HCT116 (cell line): Measurements from ENCODE around the gene KRT81. TPM values are rescaled to one million over a fixed set of nuclear protein-coding genes. Genes with fewer than 3 reads are reported as not detected.

Experiments
- ATAC-seq: fragments of 200-7000 bp; cut with Tn5 transposase; 2 replicates; pipeline ENCODE4 v1.9.1; 2020; ENCODE audit warnings: mild to moderate bottlenecking, moderate library complexity
- Bru-seq: library from RNA; stranded (reverse); fragments of 400-500 nt; gene quantifications from one replicate; lab custom pipeline; 2021; lab: Mats Ljungman, UMichigan
- BruChase-seq, 2 experiments: library from RNA; stranded (reverse); fragments of 400-500 nt; gene quantifications; one replicate each; lab custom pipeline; 2021; lab: Mats Ljungman, UMichigan
- BruUV-seq: library from RNA; stranded (reverse); fragments of 400-500 nt; replicated peaks from 2 replicates; lab custom pipeline; 2021; lab: Mats Ljungman, UMichigan
- CTCF ChIA-PET: fragments of 300-600 bp; sonication (Branson Sonifier 250); formaldehyde crosslinking; loops from one replicate; lab custom pipeline; 2021; ENCODE audit warnings: antibody characterized with exemption; lab: Charles Lee
- POLR2A ChIA-PET: fragments of 300-600, 350-600 bp; sonication (Branson Sonifier 250); formaldehyde crosslinking; loops from one replicate; lab custom pipeline; 2021; ENCODE audit warnings: antibody characterized with exemption; lab: Charles Lee
- RAD21 ChIA-PET, 2 experiments: fragments of 300-600 bp; sonication (Branson Sonifier 250); formaldehyde crosslinking; loops; one replicate each; lab custom pipeline; 2023; ENCODE audit warnings: low total read pairs in 2 of 2; ENCODE audit not compliant: uncharacterized antibody in 2 of 2, unreplicated experiment in 2 of 2, low non-redundant PET in 1 of 2; lab: Charles Lee
- DNase-seq: peaks from one replicate; pipeline ENCODE4 v3.0.0-alpha.2; 2010; ENCODE audit warnings: low read depth, low spot score
- H2AFZ ChIP-seq: fragments of 200-600 bp; shearing (Covaris generic), sonication (generic); 2 replicates; pipeline ENCODE4 v1.6.1; 2017; ENCODE audit warnings: low read depth, mixed run types, mixed read lengths, antibody characterized with exemption, low read length; ENCODE audit not compliant: poor library complexity, severe bottlenecking
- H3K27ac ChIP-seq: 2 replicates; pipeline ENCODE4 v1.5.1; 2012; ENCODE audit warnings: low read depth, low read length
- H3K27me3 ChIP-seq: fragments of 200-600 bp; sonication (generic); 2 replicates; pipeline ENCODE4 v1.6.1; 2016; ENCODE audit warnings: mixed run types, low read length, mixed read lengths; ENCODE audit not compliant: insufficient read depth
- H3K36me3 ChIP-seq, 2 experiments: fragments of 200-500 bp in 1 of 2; fragments of 200-600 bp in 1 of 2; sonication (Bioruptor generic) in 1 of 2; sonication (generic) in 1 of 2; 2 replicates each; pipeline versions ENCODE4 v1.5.1 to v1.6.1; 2014 to 2016; ENCODE audit warnings: low read length in 2 of 2, inconsistent platforms in 1 of 2, mixed read lengths in 1 of 2, mixed run types in 1 of 2; ENCODE audit not compliant: insufficient read depth in 2 of 2, control insufficient read depth in 1 of 2
- H3K4me1 ChIP-seq, 2 experiments: fragments of 200-600 bp in 1 of 2; sonication (generic) in 1 of 2; 2 replicates each; pipeline versions ENCODE4 v1.5.1 to v1.6.1; 2012 to 2017; ENCODE audit warnings: low read length in 2 of 2, inconsistent platforms in 1 of 2, mild to moderate bottlenecking in 1 of 2, mixed read lengths in 1 of 2, mixed run types in 1 of 2, moderate library complexity in 1 of 2; ENCODE audit not compliant: insufficient read depth in 2 of 2, control insufficient read depth in 1 of 2
- H3K4me2 ChIP-seq: fragments of 200-600 bp; sonication (generic); 2 replicates; pipeline ENCODE4 v1.6.1; 2017; ENCODE audit warnings: mixed run types, low read length, mixed read lengths
- H3K4me3 ChIP-seq, 2 experiments: fragments of 200-600 bp in 1 of 2; sonication (generic) in 1 of 2; replicated peaks in 1 of 2; 2 replicates each; pipeline ENCODE4 v1.5.1; 2011 to 2016; ENCODE audit warnings: low read length in 2 of 2, control low read depth in 1 of 2, low read depth in 1 of 2, mild to moderate bottlenecking in 1 of 2, mixed read lengths in 1 of 2, mixed run types in 1 of 2
- H3K79me2 ChIP-seq: fragments of 200-600 bp; sonication (generic); 2 replicates; pipeline ENCODE4 v1.6.1; 2017; ENCODE audit warnings: mild to moderate bottlenecking, mixed run types, low read length, moderate library complexity, mixed read lengths; ENCODE audit not compliant: insufficient read depth
- H3K9ac ChIP-seq: fragments of 200-600 bp; sonication (generic); 2 replicates; pipeline ENCODE4 v1.6.1; 2016; ENCODE audit warnings: low read length, mixed read lengths
- H3K9me2 ChIP-seq: fragments of 200-600 bp; sonication (generic), shearing (Covaris generic); 2 replicates; pipeline ENCODE4 v1.6.1; 2017; ENCODE audit warnings: mixed run types, mild to moderate bottlenecking, moderate library complexity; ENCODE audit not compliant: insufficient read depth
- H3K9me3 ChIP-seq, 2 experiments: fragments of 200-500 bp in 1 of 2; fragments of 200-600 bp in 1 of 2; sonication (Bioruptor generic) in 1 of 2; sonication (generic) in 1 of 2; 2 replicates each; pipeline ENCODE4 v1.6.1; 2014 to 2017; ENCODE audit warnings: low read length in 2 of 2, mixed read lengths in 2 of 2, inconsistent platforms in 1 of 2, low read depth in 1 of 2, mild to moderate bottlenecking in 1 of 2, mixed run types in 1 of 2, moderate library complexity in 1 of 2; ENCODE audit not compliant: control insufficient read depth in 1 of 2, insufficient read depth in 1 of 2
- H4K20me1 ChIP-seq: fragments of 200-600 bp; sonication (generic), shearing (Covaris generic); 2 replicates; pipeline ENCODE4 v1.6.1; 2017; ENCODE audit warnings: mixed run types, mild to moderate bottlenecking, moderate library complexity; ENCODE audit not compliant: insufficient read depth
- SP1 ChIP-seq: IDR thresholded peaks from 2 replicates; pipeline ENCODE4 v1.6.1; 2012; ENCODE audit warnings: low read depth
- ZBTB33 ChIP-seq: IDR thresholded peaks from 2 replicates; pipeline ENCODE4 v1.6.1; 2011; ENCODE audit warnings: mild to moderate bottlenecking, low read length, moderate library complexity; ENCODE audit not compliant: insufficient replicate concordance; ENCODE audit errors: extremely low read depth
- intact Hi-C: fragments of 100-400 bp; cut with micrococcal nuclease; formaldehyde crosslinking; loops from 2 replicates; pipeline ENCODE4 v1.10.0; 2022
- long read RNA-seq: library from polyadenylated mRNA; unstranded; transcript quantifications from one replicate; pipeline ENCODE4 v2.0.0, GENCODE V29; 2021; ENCODE audit not compliant: unreplicated experiment
- polyA plus RNA-seq: library from polyadenylated mRNA; unstranded; fragments of >200 nt; gene quantifications from 2 replicates; pipeline ENCODE4 v1.2.1, GENCODE V29; 2012; ENCODE audit warnings: missing spikeins
- total RNA-seq: library from RNA; stranded (reverse); gene quantifications from one replicate; pipeline ENCODE4 v1.2.1, GENCODE V29; 2021; ENCODE audit not compliant: unreplicated experiment

KRT81 gene
- total RNA-seq (0.84 TPM), Bru-seq, nascent RNA (percentile 30 among the genes with signal in this experiment), BruChase-seq, experiment 1, labeled RNA remaining after a 6-hour chase (percentile 46 among the genes with signal in this experiment), BruChase-seq, experiment 2, labeled RNA remaining after a 2-hour chase (percentile 34 among the genes with signal in this experiment)
- polyA plus RNA-seq, result 1.1 and 2.3 TPM in 2 replicates
- long read RNA-seq, partial matches to known transcripts, result 1 of 1 reads
- long read RNA-seq, other reads (novel, unspliced or antisense), result 0 of 1 reads

DNA sequence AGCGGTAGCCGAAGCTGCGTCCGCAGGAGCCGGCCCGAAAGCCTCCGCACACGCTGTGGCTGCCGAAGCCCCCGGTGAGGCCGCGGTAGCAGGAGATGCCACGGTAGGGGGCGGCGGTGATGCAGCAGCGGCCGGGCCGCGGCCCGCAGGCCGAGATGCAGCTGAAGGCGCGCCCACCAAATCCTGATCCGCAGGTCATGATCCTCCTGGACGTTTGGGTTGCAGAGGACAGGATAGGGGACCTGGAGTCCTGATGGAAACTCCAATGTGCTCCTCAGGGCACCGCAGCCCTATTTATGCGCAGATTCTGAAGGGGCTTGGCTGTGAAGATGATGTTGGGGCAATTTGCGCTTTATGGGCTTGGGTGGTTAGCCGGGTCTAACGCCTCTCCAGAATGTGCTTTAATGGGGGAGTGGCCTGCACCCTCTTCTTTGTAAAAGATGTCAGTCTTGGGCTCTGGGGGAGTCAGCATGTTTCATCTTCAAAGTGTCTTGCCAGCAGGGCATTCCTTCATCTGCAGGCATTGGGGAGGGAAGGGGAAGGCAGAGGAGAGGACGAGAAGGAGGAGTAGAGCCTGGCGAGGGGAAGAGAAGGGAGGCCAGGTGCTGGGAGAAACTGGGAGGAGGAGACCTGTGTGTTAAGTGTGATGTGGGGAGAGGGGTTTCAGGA is at the start of gene KRT81:
TSS of gene KRT81 (minus strand) at position 268 of the 669 bp plus-strand sequence. CDS start at position 199, 69 bp downstream.
- H3K27ac ChIP-seq, result no peak within 1 kb of the TSS
- no peaks in the 10 kb centered on the region for H3K9me3 ChIP-seq
- intact Hi-C loops, result no loop called here
- H3K79me2 ChIP-seq, result no peaks in the 10 kb centered on the region
- POLR2A ChIA-PET, result no interaction called here
- H4K20me1 ChIP-seq, result no peaks in the 10 kb centered on the region
- H3K9ac ChIP-seq, result no peak within 1 kb of the TSS
- no TSS peak for BruUV-seq
- no peaks in the 10 kb centered on the region for H3K36me3 ChIP-seq
- CTCF ChIA-PET, result interaction anchor here (1.7 to 2.5 kb wide), 2 partner anchors 12 to 15 kb away, joined by 5 to 6 read pairs; no protein-coding TSS in a partner anchor
- H3K4me3 ChIP-seq, result no peak within 1 kb of the TSS
- no peaks in the 10 kb centered on the region for H3K27me3 ChIP-seq
- TF ChIP-seq SP1 (no peak), ZBTB33 (no peak)
- TF ChIP-seq, all 23 proteins: peak for 0
- Histone ChIP-seq H2AFZ (no peak within 1 kb of the TSS), H3K9me2 (no peaks in the 10 kb centered on the region), H3K4me2 (no peak within 1 kb of the TSS), H3K4me1 (peaks cover 0 to 23% of the 10 kb centered on the region in 2 experiments; a peak in 2 of 4 replicates)
- DNase-seq (no peak), ATAC-seq (no peak)
- RAD21 ChIA-PET, result no interaction called here
